ENCODE results near the gene ST3GAL6.

The ST3GAL6 gene

GRCh38 chr3:98745718-98746117, 17.4 kb upstream of the ST3GAL6 start:
- H3K4me3 ChIP-seq (ENCODE audit: low read depth, low read length): peak overlapping the region; percentile 10
- TF ChIP-seq CTCF (IDR thresholded peaks at IDR 0.05; ENCODE audit: insufficient read depth, low read depth, low read length, missing control alignments): no peak
- DNase-seq (ENCODE audit: low read depth): no peak

GRCh38 chr3:98746122-98746521, 17.0 kb upstream of the ST3GAL6 start:
- DNase-seq (ENCODE audit: low read depth): no peak
- H3K4me3 ChIP-seq (ENCODE audit: low read depth, low read length): peak overlapping the region; percentile 10
- no peak for TF ChIP-seq CTCF (IDR thresholded peaks at IDR 0.05; ENCODE audit: insufficient read depth, low read depth, low read length, missing control alignments)

GRCh38 chr3:98746882-98747281, 16.3 kb upstream of the ST3GAL6 start:
- no peak for DNase-seq (ENCODE audit: low read depth)
- no peak overlapping the region for H3K4me3 ChIP-seq (ENCODE audit: low read depth, low read length)
- no peak for TF ChIP-seq CTCF (IDR thresholded peaks at IDR 0.05; ENCODE audit: insufficient read depth, low read depth, low read length, missing control alignments)

- no peak for TF ChIP-seq CTCF (IDR thresholded peaks at IDR 0.05; ENCODE audit: insufficient read depth, low read depth, low read length, missing control alignments)
- no peak for DNase-seq (ENCODE audit: low read depth)
- H3K4me3 ChIP-seq (ENCODE audit: low read depth, low read length): no peak overlapping the region
Observed at GRCh38 chr3:98750276-98750919, 12.7 kb upstream of the ST3GAL6 start.

GRCh38 chr3:98754483-98754882, 8.7 kb upstream of the ST3GAL6 start:
- no peak overlapping the region for H3K4me3 ChIP-seq (ENCODE audit: low read depth, low read length)

GRCh38 chr3:98755601-98756000, 7.5 kb upstream of the ST3GAL6 start:
- DNase-seq (ENCODE audit: low read depth): no peak
- TF ChIP-seq CTCF (IDR thresholded peaks at IDR 0.05; ENCODE audit: insufficient read depth, low read depth, low read length, missing control alignments): no peak
- no peak overlapping the region for H3K4me3 ChIP-seq (ENCODE audit: low read depth, low read length)

More at GRCh38 chr3:98754483-98754882, 8.7 kb upstream of the ST3GAL6 start:
- no peak for TF ChIP-seq CTCF (IDR thresholded peaks at IDR 0.05; ENCODE audit: insufficient read depth, low read depth, low read length, missing control alignments)
- no peak for DNase-seq (ENCODE audit: low read depth)

- DNase-seq (ENCODE audit: low read depth): no peak
- no peak overlapping the region for H3K4me3 ChIP-seq (ENCODE audit: low read depth, low read length)
- TF ChIP-seq CTCF (IDR thresholded peaks at IDR 0.05; ENCODE audit: insufficient read depth, low read depth, low read length, missing control alignments): no peak
Observed at GRCh38 chr3:98759629-98760028, 3.5 kb upstream of the ST3GAL6 start.

Data from GM12865 (cell line).